Panc1 (cell line): ENCODE data around the gene FGD4. TPM values are rescaled to one million over a fixed set of nuclear protein-coding genes. Genes with fewer than 3 reads are reported as not detected.

ENCODE experiments used
- ATAC-seq: fragments of 200-7000 bp; cut with Tn5 transposase; 2 replicates; pipeline ENCODE4 v1.9.1; 2020; ENCODE audit warnings: mild to moderate bottlenecking, moderate library complexity
- BruUV-seq: library from RNA; stranded (reverse); fragments of 400-500 nt; replicated peaks from 2 replicates; lab custom pipeline; 2021; lab: Mats Ljungman, UMichigan
- CTCF ChIA-PET: fragments of 300-600 bp; sonication (Branson Sonifier 250); formaldehyde crosslinking; loops from one replicate; lab custom pipeline; 2022; ENCODE audit warnings: antibody characterized with exemption; lab: Charles Lee
- POLR2A ChIA-PET: fragments of 300-600 bp; sonication (Branson Sonifier 250); formaldehyde crosslinking; loops from one replicate; lab custom pipeline; 2022; ENCODE audit warnings: antibody characterized with exemption; lab: Charles Lee
- DNase-seq: peaks from one replicate; pipeline ENCODE4 v3.0.0-alpha.2; 2010; ENCODE audit warnings: low read depth, low spot score
- H3K27ac ChIP-seq: 2 replicates; pipeline ENCODE4 v1.5.1; 2011; ENCODE audit warnings: mild to moderate bottlenecking, low read length, inconsistent platforms
- H3K27me3 ChIP-seq: fragments of 200-500 bp; sonication (Bioruptor generic); 2 replicates; pipeline ENCODE4 v1.6.0; 2014; ENCODE audit warnings: low read length, inconsistent platforms; ENCODE audit not compliant: control insufficient read depth, insufficient read depth
- H3K36me3 ChIP-seq: fragments of 200-500 bp; sonication (Bioruptor generic); 2 replicates; pipeline ENCODE4 v1.5.1; 2014; ENCODE audit warnings: inconsistent platforms, mild to moderate bottlenecking, low read length, moderate library complexity; ENCODE audit not compliant: control insufficient read depth, insufficient read depth
- H3K4me1 ChIP-seq: 2 replicates; pipeline ENCODE4 v1.5.1; 2011; ENCODE audit warnings: inconsistent platforms, mild to moderate bottlenecking, low read length, moderate library complexity; ENCODE audit not compliant: control insufficient read depth, insufficient read depth
- H3K4me3 ChIP-seq, 2 experiments: 2 replicates each; pipeline ENCODE4 v1.5.1; 2011 to 2012; ENCODE audit warnings: low read depth in 2 of 2, low read length in 2 of 2, mild to moderate bottlenecking in 2 of 2, inconsistent platforms in 1 of 2, moderate library complexity in 1 of 2
- H3K9me3 ChIP-seq: fragments of 200-500 bp; sonication (Bioruptor generic); 2 replicates; pipeline ENCODE4 v1.5.1; 2014; ENCODE audit warnings: low read depth, mild to moderate bottlenecking, inconsistent platforms, low read length, moderate library complexity; ENCODE audit not compliant: control insufficient read depth, insufficient read depth
- POLR2AphosphoS5 ChIP-seq: IDR thresholded peaks from 2 replicates; pipeline ENCODE4 v1.6.1; 2012; ENCODE audit warnings: mild to moderate bottlenecking, low read depth, low read length, moderate library complexity
- SIN3A ChIP-seq: IDR thresholded peaks from 2 replicates; pipeline ENCODE4 v1.6.1; 2012; ENCODE audit warnings: low read depth, mild to moderate bottlenecking, low read length, moderate library complexity, borderline replicate concordance; ENCODE audit not compliant: insufficient read depth
- TCF7L2 ChIP-seq: IDR thresholded peaks from 2 replicates; pipeline ENCODE4 v1.6.1; 2011; ENCODE audit warnings: mild to moderate bottlenecking, low read depth, low read length, inconsistent platforms
- in situ Hi-C: cut with HindIII; loops from 2 replicates; pipeline ENCODE4 v1.10.0; 2016; ENCODE audit warnings: low sequenced_read_pairs, low pct_unique_long_range_greater_than_20kb
- intact Hi-C: fragments of 100-400 bp; cut with micrococcal nuclease; formaldehyde crosslinking; loops from one replicate; pipeline ENCODE4 v1.10.0; 2022; ENCODE audit not compliant: unreplicated experiment
- total RNA-seq: library from RNA; stranded (reverse); gene quantifications from one replicate; pipeline ENCODE4 v1.2.1, GENCODE V29; 2021; ENCODE audit not compliant: unreplicated experiment
- TF ChIP-seq, protein P1 (sequence below), 2 experiments: IDR thresholded peaks; 2 replicates each; pipeline ENCODE4 v1.6.1; 2011 to 2012; ENCODE audit warnings: low read depth in 2 of 2, control low read depth in 1 of 2, low read length in 1 of 2, mild to moderate bottlenecking in 1 of 2, moderate library complexity in 1 of 2; ENCODE audit not compliant: insufficient read depth in 1 of 2
- TF ChIP-seq, protein P2 (sequence below): fragments of 450-650 bp; IDR thresholded peaks from 2 replicates; pipeline ENCODE4 v1.5.1; 2017; ENCODE audit warnings: mild to moderate bottlenecking

FGD4 gene
- total RNA-seq, 1 experiment from 2014 or later, result 5.0 TPM

DNA sequence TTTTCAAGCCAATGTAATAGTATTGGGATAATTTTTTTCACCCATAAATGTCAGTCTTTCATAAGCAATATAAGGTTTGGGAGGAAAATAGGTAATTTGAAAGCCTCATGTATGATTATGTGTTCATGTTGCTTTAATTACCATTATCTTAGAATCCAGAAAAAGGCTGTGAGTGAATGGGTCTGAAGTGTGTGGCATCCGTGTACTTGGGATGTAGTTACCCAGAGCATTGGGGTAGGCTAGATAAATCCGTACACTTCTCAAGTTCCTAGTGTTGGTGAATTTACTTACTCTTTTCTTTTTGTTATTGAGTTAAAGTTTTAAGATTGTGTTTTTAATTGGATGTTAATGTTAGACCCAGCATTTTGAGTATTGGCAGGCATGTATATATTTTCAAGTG, 104.4 kb downstream of the FGD4 start:
- DNase-seq (no peak), ATAC-seq (no peak)
- H3K4me3 ChIP-seq, result no peak overlapping the region
- no TSS peak for BruUV-seq
- H3K27ac ChIP-seq, result no peak overlapping the region
- H3K9me3 ChIP-seq, result no peaks in the 10 kb centered on the region
- TF ChIP-seq TCF7L2, result no peak
- TF ChIP-seq, protein P1, sequence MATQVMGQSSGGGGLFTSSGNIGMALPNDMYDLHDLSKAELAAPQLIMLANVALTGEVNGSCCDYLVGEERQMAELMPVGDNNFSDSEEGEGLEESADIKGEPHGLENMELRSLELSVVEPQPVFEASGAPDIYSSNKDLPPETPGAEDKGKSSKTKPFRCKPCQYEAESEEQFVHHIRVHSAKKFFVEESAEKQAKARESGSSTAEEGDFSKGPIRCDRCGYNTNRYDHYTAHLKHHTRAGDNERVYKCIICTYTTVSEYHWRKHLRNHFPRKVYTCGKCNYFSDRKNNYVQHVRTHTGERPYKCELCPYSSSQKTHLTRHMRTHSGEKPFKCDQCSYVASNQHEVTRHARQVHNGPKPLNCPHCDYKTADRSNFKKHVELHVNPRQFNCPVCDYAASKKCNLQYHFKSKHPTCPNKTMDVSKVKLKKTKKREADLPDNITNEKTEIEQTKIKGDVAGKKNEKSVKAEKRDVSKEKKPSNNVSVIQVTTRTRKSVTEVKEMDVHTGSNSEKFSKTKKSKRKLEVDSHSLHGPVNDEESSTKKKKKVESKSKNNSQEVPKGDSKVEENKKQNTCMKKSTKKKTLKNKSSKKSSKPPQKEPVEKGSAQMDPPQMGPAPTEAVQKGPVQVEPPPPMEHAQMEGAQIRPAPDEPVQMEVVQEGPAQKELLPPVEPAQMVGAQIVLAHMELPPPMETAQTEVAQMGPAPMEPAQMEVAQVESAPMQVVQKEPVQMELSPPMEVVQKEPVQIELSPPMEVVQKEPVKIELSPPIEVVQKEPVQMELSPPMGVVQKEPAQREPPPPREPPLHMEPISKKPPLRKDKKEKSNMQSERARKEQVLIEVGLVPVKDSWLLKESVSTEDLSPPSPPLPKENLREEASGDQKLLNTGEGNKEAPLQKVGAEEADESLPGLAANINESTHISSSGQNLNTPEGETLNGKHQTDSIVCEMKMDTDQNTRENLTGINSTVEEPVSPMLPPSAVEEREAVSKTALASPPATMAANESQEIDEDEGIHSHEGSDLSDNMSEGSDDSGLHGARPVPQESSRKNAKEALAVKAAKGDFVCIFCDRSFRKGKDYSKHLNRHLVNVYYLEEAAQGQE (IDR thresholded peaks at IDR 0.05; ENCODE audit: insufficient read depth in 1 of 2, low read depth in 2 of 2, low read length in 1 of 2), result no peak
- TF ChIP-seq POLR2AphosphoS5, result no peak
- TF ChIP-seq, protein P2, sequence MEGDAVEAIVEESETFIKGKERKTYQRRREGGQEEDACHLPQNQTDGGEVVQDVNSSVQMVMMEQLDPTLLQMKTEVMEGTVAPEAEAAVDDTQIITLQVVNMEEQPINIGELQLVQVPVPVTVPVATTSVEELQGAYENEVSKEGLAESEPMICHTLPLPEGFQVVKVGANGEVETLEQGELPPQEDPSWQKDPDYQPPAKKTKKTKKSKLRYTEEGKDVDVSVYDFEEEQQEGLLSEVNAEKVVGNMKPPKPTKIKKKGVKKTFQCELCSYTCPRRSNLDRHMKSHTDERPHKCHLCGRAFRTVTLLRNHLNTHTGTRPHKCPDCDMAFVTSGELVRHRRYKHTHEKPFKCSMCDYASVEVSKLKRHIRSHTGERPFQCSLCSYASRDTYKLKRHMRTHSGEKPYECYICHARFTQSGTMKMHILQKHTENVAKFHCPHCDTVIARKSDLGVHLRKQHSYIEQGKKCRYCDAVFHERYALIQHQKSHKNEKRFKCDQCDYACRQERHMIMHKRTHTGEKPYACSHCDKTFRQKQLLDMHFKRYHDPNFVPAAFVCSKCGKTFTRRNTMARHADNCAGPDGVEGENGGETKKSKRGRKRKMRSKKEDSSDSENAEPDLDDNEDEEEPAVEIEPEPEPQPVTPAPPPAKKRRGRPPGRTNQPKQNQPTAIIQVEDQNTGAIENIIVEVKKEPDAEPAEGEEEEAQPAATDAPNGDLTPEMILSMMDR, result no peak
- no peak for TF ChIP-seq SIN3A
- H3K27me3 ChIP-seq, result no peaks in the 10 kb centered on the region; the same call in 1 of the 2 replicates
- intact Hi-C loops (no loop called here), in situ Hi-C loops (no loop called here)
- H3K36me3 ChIP-seq, result no peaks in the 10 kb centered on the region
- H3K4me1 ChIP-seq, result no peaks in the 10 kb centered on the region
- ChIA-PET CTCF (no interaction called here), POLR2A (no interaction called here)

DNA sequence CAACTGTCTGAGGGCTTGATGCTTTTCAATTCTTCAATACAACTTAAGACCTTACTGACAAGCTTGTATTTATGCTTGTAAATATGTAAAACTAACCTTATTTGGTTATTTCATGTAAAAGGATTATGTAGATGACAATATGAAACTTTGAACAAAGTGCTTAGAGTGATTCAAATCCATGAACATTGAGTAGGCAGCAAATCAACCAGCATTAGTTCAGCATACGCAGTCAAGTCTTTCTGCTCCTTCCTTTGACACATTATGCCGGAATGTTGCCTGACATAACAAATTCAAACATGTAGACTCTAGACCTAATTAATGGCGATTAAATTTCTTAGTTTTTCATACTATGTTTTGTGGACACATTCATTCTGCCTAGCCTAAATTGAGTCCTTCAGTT, 105.2 kb downstream of the FGD4 start:
- no peak overlapping the region for H3K27ac ChIP-seq
- intact Hi-C loops (no loop called here), in situ Hi-C loops (no loop called here)
- H3K9me3 ChIP-seq, result no peaks in the 10 kb centered on the region
- H3K4me3 ChIP-seq, result no peak overlapping the region
- TF ChIP-seq, protein P1 (IDR thresholded peaks at IDR 0.05; ENCODE audit: insufficient read depth in 1 of 2, low read depth in 2 of 2, low read length in 1 of 2), result no peak
- no peak for TF ChIP-seq TCF7L2
- POLR2A ChIA-PET, result no interaction called here
- DNase-seq (no peak), ATAC-seq (no peak)
- BruUV-seq, result no TSS peak
- H3K27me3 ChIP-seq, result no peaks in the 10 kb centered on the region; the same call in 1 of the 2 replicates
- H3K36me3 ChIP-seq, result no peaks in the 10 kb centered on the region
- H3K4me1 ChIP-seq, result no peaks in the 10 kb centered on the region
- CTCF ChIA-PET, result no interaction called here
